IMR-90 (cell line): ENCODE measurements around the gene FAM171A1. TPM values are rescaled to one million over a fixed set of nuclear protein-coding genes. Genes with fewer than 3 reads are reported as not detected.

Source experiments
- ATAC-seq: fragments of 200-7000 bp; cut with Tn5 transposase; 2 replicates; pipeline ENCODE4 v1.9.1; 2020; ENCODE audit warnings: low read depth, mild to moderate bottlenecking, moderate library complexity
- BruUV-seq: library from RNA; stranded (reverse); fragments of 400-500 nt; replicated peaks from 2 replicates; lab custom pipeline; 2021; lab: Mats Ljungman, UMichigan
- CTCF ChIA-PET: fragments of 300-600 bp; formaldehyde crosslinking; extraction: SDS; loops from one replicate; lab custom pipeline; 2021; ENCODE audit warnings: antibody characterized with exemption; lab: Yijun Ruan, JAX
- POLR2A ChIA-PET: fragments of 300-600 bp; sonication (Branson Sonifier 250); formaldehyde crosslinking; loops from one replicate; lab custom pipeline; 2022; ENCODE audit warnings: antibody characterized with exemption; ENCODE audit not compliant: unreplicated experiment; lab: Charles Lee
- DNase-seq: peaks from one replicate; pipeline ENCODE4 v3.0.0; 2013
- H2AFZ ChIP-seq: replicated peaks from 2 replicates; pipeline ENCODE3; 2013; ENCODE audit warnings: low read length, mild to moderate bottlenecking; ENCODE audit not compliant: poor library complexity
- H2AK5ac ChIP-seq: 2 replicates; pipeline ENCODE4 v1.6.1; 2013; ENCODE audit warnings: low read depth, low read length, inconsistent platforms
- H2AK9ac ChIP-seq: replicated peaks from 2 replicates; pipeline ENCODE3; 2013; ENCODE audit warnings: mild to moderate bottlenecking, low read depth, low read length, moderate library complexity; ENCODE audit not compliant: poor library complexity
- H2BK120ac ChIP-seq: 2 replicates; pipeline ENCODE4 v1.6.1; 2013; ENCODE audit warnings: low read depth, low read length, inconsistent platforms
- H2BK15ac ChIP-seq: 3 replicates; pipeline ENCODE4 v1.6.1; 2013; ENCODE audit warnings: low read depth, low read length, inconsistent platforms
- H2BK20ac ChIP-seq: 2 replicates; pipeline ENCODE4 v1.6.1; 2013; ENCODE audit warnings: low read depth, mild to moderate bottlenecking, inconsistent platforms, low read length, moderate library complexity
- H2BK5ac ChIP-seq: 2 replicates; pipeline ENCODE4 v1.6.1; 2013; ENCODE audit warnings: mild to moderate bottlenecking, low read depth, low read length, inconsistent platforms; ENCODE audit not compliant: poor library complexity, severe bottlenecking
- H3K14ac ChIP-seq: replicated peaks from 2 replicates; pipeline ENCODE4 v1.6.1; 2013; ENCODE audit warnings: low read depth, low read length, inconsistent platforms
- H3K18ac ChIP-seq: 2 replicates; pipeline ENCODE4 v1.6.1; 2013; ENCODE audit warnings: low read depth, low read length, control low read depth
- H3K23ac ChIP-seq: 2 replicates; pipeline ENCODE4 v1.6.1; 2013; ENCODE audit warnings: low read depth, low read length, inconsistent platforms
- H3K27ac ChIP-seq: 2 replicates; pipeline ENCODE4 v1.5.1; 2013; ENCODE audit warnings: mild to moderate bottlenecking, control low read depth, low read length; ENCODE audit not compliant: insufficient read depth
- H3K27me3 ChIP-seq: 2 replicates; pipeline ENCODE4 v1.6.1; 2013; ENCODE audit warnings: low read length; ENCODE audit not compliant: control insufficient read depth, insufficient read depth
- H3K36me3 ChIP-seq: 2 replicates; pipeline ENCODE4 v1.6.1; 2013; ENCODE audit warnings: low read length, mixed read lengths; ENCODE audit not compliant: control insufficient read depth, insufficient read depth
- H3K4ac ChIP-seq: 2 replicates; pipeline ENCODE4 v1.6.1; 2013; ENCODE audit warnings: low read depth, low read length, inconsistent platforms
- H3K4me1 ChIP-seq: 2 replicates; pipeline ENCODE4 v1.6.1; 2013; ENCODE audit warnings: low read length, mixed read lengths; ENCODE audit not compliant: control insufficient read depth, insufficient read depth
- H3K4me2 ChIP-seq: 2 replicates; pipeline ENCODE4 v1.6.1; 2013; ENCODE audit warnings: low read depth, mild to moderate bottlenecking, control low read depth, low read length, moderate library complexity
- H3K4me3 ChIP-seq: 2 replicates; pipeline ENCODE4 v1.5.1; 2013; ENCODE audit warnings: low read depth, mild to moderate bottlenecking, control low read depth, low read length, moderate library complexity; ENCODE audit not compliant: insufficient read depth
- H3K56ac ChIP-seq: 2 replicates; pipeline ENCODE4 v1.6.1; 2013; ENCODE audit warnings: low read length, inconsistent platforms; ENCODE audit not compliant: insufficient read depth; ENCODE audit errors: extremely low read depth
- H3K79me1 ChIP-seq, 2 experiments: 2 replicates each; pipeline ENCODE4 v1.6.1; 2013; ENCODE audit warnings: low read length in 2 of 2, inconsistent platforms in 1 of 2, low read depth in 1 of 2
- H3K9ac ChIP-seq: 2 replicates; pipeline ENCODE4 v1.6.1; 2013; ENCODE audit warnings: low read depth, low read length, control low read depth
- H3K9me1 ChIP-seq: 2 replicates; pipeline ENCODE4 v1.6.1; 2013; ENCODE audit warnings: low read length, inconsistent platforms; ENCODE audit not compliant: insufficient read depth
- H3K9me3 ChIP-seq: 2 replicates; pipeline ENCODE4 v1.6.1; 2013; ENCODE audit warnings: low read length; ENCODE audit not compliant: control insufficient read depth, insufficient read depth
- H4K20me1 ChIP-seq: 2 replicates; pipeline ENCODE4 v1.6.1; 2013; ENCODE audit warnings: low read length, inconsistent platforms; ENCODE audit not compliant: insufficient read depth
- H4K5ac ChIP-seq: 2 replicates; pipeline ENCODE4 v1.6.1; 2013; ENCODE audit warnings: mild to moderate bottlenecking, low read depth, low read length, control low read depth
- H4K8ac ChIP-seq, 2 experiments: 2 replicates each; pipeline ENCODE4 v1.6.1; 2013; ENCODE audit warnings: low read depth in 2 of 2, low read length in 2 of 2, control low read depth in 1 of 2, inconsistent platforms in 1 of 2
- H4K91ac ChIP-seq: 2 replicates; pipeline ENCODE4 v1.6.1; 2013; ENCODE audit warnings: low read depth, low read length, inconsistent platforms; ENCODE audit not compliant: insufficient read depth
- NFE2L2 ChIP-seq: fragments of 150-350 bp; IDR thresholded peaks from 2 replicates; pipeline ENCODE4 v1.6.1; 2016; ENCODE audit warnings: low read depth, mild to moderate bottlenecking, low read length
- RAD21 ChIP-seq: IDR thresholded peaks from 2 replicates; pipeline ENCODE4 v1.6.1; 2012; ENCODE audit warnings: low read length, improper control_type of control experiment
- WGBS, 2 experiments: methylation state at CpG; one replicate each; pipeline versions ENCODE4 v1.1.5 to v1.1.7; 2013; ENCODE audit warnings: missing lambda C conversion rate in 2 of 2; ENCODE audit not compliant: insufficient read length in 1 of 2; ENCODE audit errors: extremely low coverage in 2 of 2; 5-methylcytosine and 5-hydroxymethylcytosine counted together
- dilution Hi-C: fragments of 300-500 bp; cut with HindIII; formaldehyde crosslinking; loops from one replicate; pipeline ENCODE4 v1.14.3; 2018; ENCODE audit warnings: low sequenced_read_pairs; ENCODE audit not compliant: unreplicated experiment
- in situ Hi-C: fragments of 300-500 bp; cut with MboI; formaldehyde crosslinking; loops from 3 replicates; pipeline ENCODE4 v1.14.3; 2019; ENCODE audit warnings: low sequenced_read_pairs, inconsistent platforms, mixed read lengths
- intact Hi-C: fragments of 100-400 bp; cut with micrococcal nuclease; formaldehyde crosslinking; loops from 2 replicates; pipeline ENCODE4 v1.10.0; 2022
- microRNA-seq, 2 experiments: library from miRNA; stranded (forward) in 1 of 2; unstranded in 1 of 2; fragments of 10-50 nt in 1 of 2; fragments of <30 nt in 1 of 2; gene quantifications in 1 of 2; microRNA quantifications in 1 of 2; one replicate each; pipeline versions ENCODE3 to v1.1.0; 2013 to 2020; ENCODE audit not compliant: insufficient read depth in 1 of 2, insufficient read length in 1 of 2, unreplicated experiment in 1 of 2
- polyA plus RNA-seq, 3 experiments: library from polyadenylated mRNA; depleted of rRNA; stranded (reverse); fragments of >200 nt; gene quantifications; 2 replicates each; pipeline ENCODE4 v1.2.3, GENCODE V29; 2012; ENCODE audit warnings: low replicate concordance in 1 of 3
- small RNA-seq, 5 experiments: library from RNA; depleted of rRNA; stranded (forward); fragments of <200 nt; gene quantifications; one replicate each; pipeline ENCODE3, GENCODE V24; 2012
- total RNA-seq: library from RNA; depleted of rRNA; stranded (reverse); fragments of >200 nt; gene quantifications from 2 replicates; pipeline ENCODE4 v1.2.3, GENCODE V29; 2012; rRNA removed

The FAM171A1 gene
- total and polyA plus RNA-seq, 2 of the 4 experiments (the other 2 are of a cell fraction) = 20.3 to 30.6 TPM

GRCh38 chr10:15163253-15163828 lies 207.7 kb downstream of the FAM171A1 start:
- CTCF ChIA-PET = interaction anchor here (0.5 kb wide), 1 partner anchor 1376 kb away, joined by 4 read pairs; no protein-coding TSS in a partner anchor

More at GRCh38 chr10:15163253-15163828, 207.7 kb downstream of the FAM171A1 start:
- DNase-seq = peak; percentile 16
- no peak overlapping the region for H3K4me2 ChIP-seq
- BruUV-seq = no TSS peak
- POLR2A ChIA-PET = no interaction called here
- H3K4ac ChIP-seq = no peak overlapping the region
- TF ChIP-seq NFE2L2 = peak; percentile 44; the same call in 1 of the 2 replicates
- no peak for TF ChIP-seq RAD21
- intact Hi-C loops (no loop called here), in situ Hi-C loops (no loop called here), dilution Hi-C loops (no loop called here)
- H2BK20ac ChIP-seq = no peak overlapping the region
- no CpG with 5 or more reads among the region's 2 CpGs for WGBS, 2 experiments
- no peak overlapping the region for H3K14ac ChIP-seq
- H3K79me1 ChIP-seq = peaks cover 29 to 64% of the 10 kb centered on the region in 2 experiments
- H3K9me1 ChIP-seq = peaks cover 4% of the 10 kb centered on the region; the same call in 1 of the 2 replicates
- no peaks in the 10 kb centered on the region for H3K36me3 ChIP-seq
- H2AFZ ChIP-seq = no peak overlapping the region
- H2BK5ac ChIP-seq = no peak overlapping the region
- no peak overlapping the region for H3K23ac ChIP-seq
- H4K20me1 ChIP-seq = peaks cover 25% of the 10 kb centered on the region; the same call in 1 of the 2 replicates
- ATAC-seq = no peak
- H3K56ac ChIP-seq = no peak overlapping the region
- no peak overlapping the region for H4K5ac ChIP-seq
- H2AK9ac ChIP-seq = no peak overlapping the region
- H3K4me1 ChIP-seq = peaks cover 5% of the 10 kb centered on the region
- H3K9me3 ChIP-seq = no peaks in the 10 kb centered on the region
- no peak overlapping the region for H3K9ac ChIP-seq
- H3K18ac ChIP-seq = no peak overlapping the region
- no peak overlapping the region for H4K8ac ChIP-seq
- H2BK120ac ChIP-seq = no peak overlapping the region
- no peak overlapping the region for H3K4me3 ChIP-seq
- no peaks in the 10 kb centered on the region for H3K27me3 ChIP-seq
- H4K91ac ChIP-seq = no peak overlapping the region
- H2BK15ac ChIP-seq = no peak overlapping the region
- H3K27ac ChIP-seq = no peak overlapping the region
- no peak overlapping the region for H2AK5ac ChIP-seq

Small RNA genes within 50 kb of the gene (microRNA-seq; reads per million reads assigned to microRNA genes)
- gene AL590365.1 (ENCODE audit: insufficient read depth, insufficient read length) = not detected

Small RNA genes within 50 kb of the gene (small RNA-seq; reads per million reads assigned to genes)
- gene AL590365.1 = 0 reads per million in 5 experiments

Other genes starting within 250 kb of the FAM171A1 start
- gene NMT2, start 202.6 kb downstream of the FAM171A1 start, total RNA-seq = 41.0 and 51.9 TPM in 2 replicates
- 15.5 and 18.7 TPM in 2 replicates for gene NMT2, start 202.6 kb downstream of the FAM171A1 start, polyA plus RNA-seq (2012; rRNA removed)